ENCODE measurements around the gene ZNF792. TPM values are rescaled to one million over a fixed set of nuclear protein-coding genes. Genes with fewer than 3 reads are reported as not detected.

Gene ZNF792
- total and polyA plus RNA-seq, 2 of the 8 experiments (the other 6 are each of a cell fraction or from before 2014, with no cell fraction given): 2.5 to 7.2 TPM

DNA sequence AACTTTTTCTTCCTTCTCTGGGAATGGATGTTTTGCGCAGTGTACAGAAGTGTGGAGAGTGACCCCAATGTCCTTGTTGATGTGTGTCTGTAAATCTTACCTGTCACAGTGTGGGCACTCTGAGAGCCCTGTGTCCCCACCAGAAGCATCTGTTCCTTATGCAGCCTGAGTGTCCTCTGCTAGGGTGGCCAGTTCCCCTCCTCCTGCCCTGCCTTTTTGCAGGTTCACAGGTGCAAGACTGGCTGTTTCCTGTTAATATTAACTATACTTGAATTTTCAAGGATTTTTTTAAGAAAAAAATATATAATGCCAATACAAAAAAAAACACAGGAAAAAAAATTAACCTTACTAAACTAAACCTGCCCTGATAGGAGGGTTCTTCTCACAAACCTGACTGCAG is 24.1 kb upstream of the ZNF792 start:
- no peaks in the 10 kb centered on the region for H3K36me3 ChIP-seq (ENCODE audit: control insufficient read depth in 2 of 4, insufficient read depth in 4 of 4, low read length in 3 of 4)
- H2BK5ac ChIP-seq (ENCODE audit: low read depth, low read length): no peak overlapping the region
- H3K4me1 ChIP-seq (replicated peaks in 1 of 4; ENCODE audit: control insufficient read depth in 3 of 4, insufficient read depth in 4 of 4, low read length in 3 of 4): peaks cover 2 to 7% (median 4%) of the 10 kb centered on the region in 4 experiments; a peak in 5 of 7 replicates
- WGBS, 2 experiments (ENCODE audit: extremely low coverage in 1 of 2, insufficient coverage in 1 of 2, insufficient read length in 1 of 2, insufficient replicate concordance in 2 of 2, low coverage in 1 of 2, low lambda C conversion rate in 2 of 2, missing lambda C conversion rate in 1 of 2): 74% methylated on average over 1 of the region's 1 CpG; no CpG with 5 or more reads in 1 of the 2 experiments
- no peak overlapping the region for H2BK20ac ChIP-seq (ENCODE audit: low read length)
- H4K20me1 ChIP-seq (replicated peaks in 1 of 2; ENCODE audit: control insufficient read depth in 1 of 2, insufficient read depth in 2 of 2, low read length in 2 of 2): no peaks in the 10 kb centered on the region
- no peak overlapping the region for H2BK12ac ChIP-seq (ENCODE audit: low read depth, low read length)
- H4K5ac ChIP-seq (ENCODE audit: insufficient read length, low read depth, low read length): no peak overlapping the region
- H3K4me2 ChIP-seq (ENCODE audit: insufficient read depth in 1 of 2, low read depth in 2 of 2, low read length in 2 of 2): no peak overlapping the region
- no peak overlapping the region for H3K27ac ChIP-seq (ENCODE audit: low read depth, low read length)
- no peaks in the 10 kb centered on the region for H3K23me2 ChIP-seq (ENCODE audit: low read depth, low read length)
- no peak overlapping the region for H3K56ac ChIP-seq (replicated peaks; ENCODE audit: insufficient read length, low read depth, low read length)
- no peak overlapping the region for H4K91ac ChIP-seq (replicated peaks; ENCODE audit: insufficient read length, low read length)
- no peak overlapping the region for H2BK120ac ChIP-seq (replicated peaks; ENCODE audit: low read depth, low read length)
- no peaks in the 10 kb centered on the region for H3K9me3 ChIP-seq (ENCODE audit: insufficient read depth in 2 of 2, low read depth in 1 of 2, low read length in 1 of 2)
- no peak overlapping the region for H2AFZ ChIP-seq (ENCODE audit: low read length)
- FAIRE-seq (no peak), DNase-seq (ENCODE audit: low read depth in 1 of 2, low spot score in 2 of 2) (no peak)
- no peak overlapping the region for H3K4me3 ChIP-seq (ENCODE audit: extremely low read depth in 1 of 4, insufficient read depth in 2 of 4, low read depth in 3 of 4, low read length in 4 of 4)
- H3K79me2 ChIP-seq (ENCODE audit: control insufficient read depth in 1 of 2, insufficient read depth in 2 of 2, low read length in 2 of 2): no peaks in the 10 kb centered on the region
- H3K23ac ChIP-seq (ENCODE audit: insufficient read length): no peak overlapping the region
- H3K4ac ChIP-seq (replicated peaks; ENCODE audit: insufficient read length, low read depth, low read length): no peak overlapping the region
- CTCF ChIA-PET (ENCODE audit: partially characterized antibody): interaction anchor here (1.0 to 2.3 kb wide), 2 partner anchors 16 to 24 kb away, joined by 4 to 7 read pairs; no protein-coding TSS in a partner anchor
- H3K27me3 ChIP-seq (replicated peaks in 1 of 4; ENCODE audit: control insufficient read depth in 3 of 4, extremely low read depth in 1 of 4, insufficient read depth in 3 of 4, low read length in 3 of 4): no peaks in the 10 kb centered on the region
- H3K9ac ChIP-seq (replicated peaks in 1 of 4; ENCODE audit: extremely low read depth in 1 of 4, low read depth in 3 of 4, low read length in 3 of 4): no peak overlapping the region; a peak in 1 of 7 replicates
- POLR2A ChIA-PET (ENCODE audit: partially characterized antibody): interaction anchor here (0.6 to 3.1 kb wide), 5 partner anchors 9 to 1122 kb away, joined by 3 to 17 read pairs (median 3); partner anchors contain the start of gene GRAMD1A
- H3K79me1 ChIP-seq (ENCODE audit: low read depth, low read length): no peaks in the 10 kb centered on the region
- H4K8ac ChIP-seq (ENCODE audit: extremely low read depth, insufficient read depth, low read length): no peak overlapping the region
- no peak overlapping the region for H2AK5ac ChIP-seq (ENCODE audit: low read depth, low read length)
- no peak overlapping the region for H3K14ac ChIP-seq (ENCODE audit: insufficient read length)
- no peak overlapping the region for H2BK15ac ChIP-seq (ENCODE audit: low read length)
- H3K18ac ChIP-seq (ENCODE audit: extremely low read depth, low read length): no peak overlapping the region
- no peak for TF ChIP-seq TAF7 (optimal IDR thresholded peaks at IDR 0.05; ENCODE audit: borderline replicate concordance, low read depth, low read length)
- TF ChIP-seq FOSL1 (IDR thresholded peaks at IDR 0.05; ENCODE audit: insufficient read depth, low read depth, low read length): no peak
- no peak for TF ChIP-seq BACH1 (IDR thresholded peaks at IDR 0.05; ENCODE audit: low read length)
- TF ChIP-seq RNF2 (IDR thresholded peaks at IDR 0.05; ENCODE audit: borderline replicate concordance, low read depth, low read length, missing control alignments, poor library complexity, severe bottlenecking): no peak
- no peak for TF ChIP-seq TAF1 (IDR thresholded peaks at IDR 0.05; ENCODE audit: low read depth, low read length)

Measured in H1 (cell line).